NCI-H146 treated with DMSO at 0.1 percent for 48 hours (cell line): ENCODE results near the gene TEX264.
"Not testable (repeated sequence)": the region's sequence is repeated elsewhere in the genome, so short reads cannot be mapped to it uniquely, and the experiment has no call there.

Experiments
- DNase-seq: peaks from one replicate; lab custom pipeline; 2025; ENCODE audit not compliant: unreplicated experiment; lab: John Stamatoyannopoulos, UW

Gene TEX264

DNA sequence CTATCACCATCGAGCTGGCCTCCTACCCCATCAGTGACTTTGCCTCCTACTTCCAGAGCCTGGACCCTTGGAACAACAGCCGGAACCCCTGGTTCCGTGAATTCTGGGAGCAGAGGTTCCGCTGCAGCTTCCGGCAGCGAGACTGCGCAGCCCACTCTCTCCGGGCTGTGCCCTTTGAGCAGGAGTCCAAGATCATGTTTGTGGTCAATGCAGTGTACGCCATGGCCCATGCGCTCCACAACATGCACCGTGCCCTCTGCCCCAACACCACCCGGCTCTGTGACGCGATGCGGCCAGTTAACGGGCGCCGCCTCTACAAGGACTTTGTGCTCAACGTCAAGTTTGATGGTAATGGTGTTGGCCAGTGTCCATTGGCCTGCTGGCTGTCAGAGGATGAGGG, 41.9 kb downstream of the TEX264 start:
- DNase-seq, result no peak

DNA sequence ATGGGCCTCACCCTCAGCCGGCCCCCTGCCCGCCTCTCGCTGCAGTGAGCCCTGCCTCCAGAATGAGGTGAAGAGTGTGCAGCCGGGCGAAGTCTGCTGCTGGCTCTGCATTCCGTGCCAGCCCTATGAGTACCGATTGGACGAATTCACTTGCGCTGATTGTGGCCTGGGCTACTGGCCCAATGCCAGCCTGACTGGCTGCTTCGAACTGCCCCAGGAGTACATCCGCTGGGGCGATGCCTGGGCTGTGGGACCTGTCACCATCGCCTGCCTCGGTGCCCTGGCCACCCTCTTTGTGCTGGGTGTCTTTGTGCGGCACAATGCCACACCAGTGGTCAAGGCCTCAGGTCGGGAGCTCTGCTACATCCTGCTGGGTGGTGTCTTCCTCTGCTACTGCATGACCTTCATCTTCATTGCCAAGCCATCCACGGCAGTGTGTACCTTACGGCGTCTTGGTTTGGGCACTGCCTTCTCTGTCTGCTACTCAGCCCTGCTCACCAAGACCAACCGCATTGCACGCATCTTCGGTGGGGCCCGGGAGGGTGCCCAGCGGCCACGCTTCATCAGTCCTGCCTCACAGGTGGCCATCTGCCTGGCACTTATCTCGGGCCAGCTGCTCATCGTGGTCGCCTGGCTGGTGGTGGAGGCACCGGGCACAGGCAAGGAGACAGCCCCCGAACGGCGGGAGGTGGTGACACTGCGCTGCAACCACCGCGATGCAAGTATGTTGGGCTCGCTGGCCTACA, 44.4 kb downstream of the TEX264 start:
- DNase-seq, result no peak

DNA sequence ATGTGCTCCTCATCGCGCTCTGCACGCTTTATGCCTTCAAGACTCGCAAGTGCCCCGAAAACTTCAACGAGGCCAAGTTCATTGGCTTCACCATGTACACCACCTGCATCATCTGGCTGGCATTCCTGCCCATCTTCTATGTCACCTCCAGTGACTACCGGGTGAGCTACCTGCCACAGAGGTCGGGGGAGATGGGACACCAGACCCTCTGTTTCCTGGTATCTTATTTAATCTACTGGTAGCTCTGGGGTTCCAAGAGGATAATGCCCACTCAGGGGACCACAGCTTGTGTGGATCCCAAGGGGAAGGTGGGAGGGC, 44.9 kb downstream of the TEX264 start:
- DNase-seq, result no peak

DNA sequence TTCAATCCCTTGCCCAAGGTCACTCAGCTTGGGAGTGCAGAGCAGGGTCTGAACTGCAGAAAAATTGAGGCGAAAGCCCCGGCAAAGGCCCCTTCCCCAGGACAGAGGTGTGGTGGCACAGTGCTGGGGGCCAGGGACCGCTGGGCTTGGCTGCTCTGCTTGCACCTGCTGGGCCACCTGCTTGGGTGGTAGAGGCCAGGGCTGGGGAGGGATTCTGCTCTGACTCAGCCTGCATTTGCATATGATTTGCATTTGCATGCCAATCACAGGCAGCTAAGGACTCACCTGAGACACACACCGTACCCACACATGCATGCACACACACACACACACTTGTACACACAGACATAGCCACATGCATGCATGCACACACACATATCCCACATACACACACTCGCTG, 45.8 kb downstream of the TEX264 start:
- no peak for DNase-seq

DNA sequence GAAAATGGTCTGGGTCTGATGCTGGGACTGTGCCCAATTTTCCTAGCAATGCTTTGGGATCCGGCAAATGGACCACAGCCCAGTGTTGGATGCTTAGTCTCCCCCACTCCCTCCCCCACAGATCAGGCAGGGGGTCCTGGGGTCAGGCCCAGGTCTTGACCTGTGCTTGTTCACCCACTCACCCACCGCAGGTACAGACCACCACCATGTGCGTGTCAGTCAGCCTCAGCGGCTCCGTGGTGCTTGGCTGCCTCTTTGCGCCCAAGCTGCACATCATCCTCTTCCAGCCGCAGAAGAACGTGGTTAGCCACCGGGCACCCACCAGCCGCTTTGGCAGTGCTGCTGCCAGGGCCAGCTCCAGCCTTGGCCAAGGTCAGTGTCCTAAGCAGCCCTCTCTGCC, 46.4 kb downstream of the TEX264 start:
- DNase-seq, result no peak

DNA sequence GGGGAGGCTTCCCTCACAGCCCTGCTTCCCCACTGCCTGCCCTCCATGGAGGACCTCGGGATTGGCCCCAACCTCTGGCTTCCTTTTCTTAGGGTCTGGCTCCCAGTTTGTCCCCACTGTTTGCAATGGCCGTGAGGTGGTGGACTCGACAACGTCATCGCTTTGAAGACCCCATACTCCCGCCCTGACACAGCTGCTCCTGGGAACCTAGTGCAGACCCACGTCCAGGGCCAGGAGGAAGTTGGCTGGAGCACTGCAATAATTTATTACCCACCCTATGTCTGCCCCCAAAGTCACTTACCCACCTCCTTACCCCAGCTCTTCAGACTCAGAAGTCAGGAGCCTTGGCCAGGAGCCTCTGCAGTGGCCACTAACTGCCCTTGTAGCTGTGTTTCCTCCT, 46.9 kb downstream of the TEX264 start:
- no peak for DNase-seq

DNA sequence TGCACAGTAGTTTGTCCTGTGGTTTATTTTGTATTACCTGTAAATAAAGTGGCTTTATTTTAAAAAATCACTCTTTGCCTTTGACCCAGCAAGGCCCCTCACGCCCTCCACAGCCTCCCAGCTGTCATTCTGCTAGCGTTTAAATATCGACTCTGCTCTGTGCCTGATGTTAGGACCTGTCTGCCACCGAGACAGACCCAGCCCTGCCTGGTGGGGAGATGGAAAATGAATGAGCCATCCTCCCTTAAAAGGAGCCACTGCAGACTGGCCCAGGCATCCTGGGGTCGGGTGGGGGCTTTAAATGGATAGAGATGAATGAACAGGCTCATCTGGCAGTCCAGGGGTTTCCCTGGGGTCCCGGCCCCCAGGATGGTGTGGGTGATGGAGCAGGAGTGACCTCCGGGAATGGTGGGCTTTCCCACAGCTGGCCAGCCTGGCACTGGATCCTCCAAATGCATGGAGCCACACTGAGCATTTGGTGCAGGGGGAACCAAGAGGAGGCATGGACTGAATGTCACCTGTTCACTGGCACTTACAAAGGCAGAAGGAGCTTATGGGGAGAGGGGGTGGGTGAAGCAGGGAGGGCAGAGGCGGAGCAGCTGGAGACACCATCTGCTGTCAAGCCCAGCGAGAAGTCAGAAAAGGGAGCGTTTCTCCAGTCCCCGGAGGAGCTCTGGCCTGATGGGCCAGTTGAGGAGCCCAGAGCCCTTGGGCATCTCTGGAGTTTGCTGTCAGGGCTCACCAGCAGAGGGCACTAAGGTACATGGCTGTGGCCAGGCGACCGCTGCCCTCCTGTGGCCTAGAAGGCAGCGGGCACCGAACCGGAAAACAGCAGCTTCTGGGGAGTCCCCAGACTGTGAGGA, 47.7 kb downstream of the TEX264 start:
- peak; percentile 6 for DNase-seq

DNA sequence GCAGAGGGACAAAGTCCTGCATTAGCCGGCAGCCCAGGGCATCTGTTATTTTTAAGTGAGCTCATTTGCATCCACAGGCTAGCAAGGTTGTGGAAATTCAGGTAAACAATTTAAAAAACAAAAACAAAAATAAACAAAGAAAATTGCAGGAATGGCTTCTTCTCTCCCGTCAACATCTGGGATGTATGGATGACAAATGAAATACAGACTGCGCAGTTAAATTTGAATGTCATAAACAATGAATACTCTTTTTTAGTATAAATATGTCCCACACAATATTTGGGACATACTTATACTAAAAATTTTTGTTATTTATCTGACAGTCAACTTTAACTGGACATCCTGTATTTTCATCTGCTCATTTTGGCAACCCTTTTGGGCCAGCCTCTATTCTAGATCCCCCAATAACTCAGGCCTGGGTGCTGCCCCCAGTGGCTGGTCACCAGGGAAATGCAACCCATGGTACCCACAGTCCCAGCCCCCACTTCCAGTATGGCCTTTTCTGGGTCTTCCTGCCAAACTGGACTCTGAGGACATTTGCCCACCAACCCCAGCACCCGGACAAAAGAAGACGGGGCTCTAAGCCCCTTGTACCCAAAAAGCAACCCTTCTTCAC, 48.5 kb downstream of the TEX264 start:
- DNase-seq, result no peak

DNA sequence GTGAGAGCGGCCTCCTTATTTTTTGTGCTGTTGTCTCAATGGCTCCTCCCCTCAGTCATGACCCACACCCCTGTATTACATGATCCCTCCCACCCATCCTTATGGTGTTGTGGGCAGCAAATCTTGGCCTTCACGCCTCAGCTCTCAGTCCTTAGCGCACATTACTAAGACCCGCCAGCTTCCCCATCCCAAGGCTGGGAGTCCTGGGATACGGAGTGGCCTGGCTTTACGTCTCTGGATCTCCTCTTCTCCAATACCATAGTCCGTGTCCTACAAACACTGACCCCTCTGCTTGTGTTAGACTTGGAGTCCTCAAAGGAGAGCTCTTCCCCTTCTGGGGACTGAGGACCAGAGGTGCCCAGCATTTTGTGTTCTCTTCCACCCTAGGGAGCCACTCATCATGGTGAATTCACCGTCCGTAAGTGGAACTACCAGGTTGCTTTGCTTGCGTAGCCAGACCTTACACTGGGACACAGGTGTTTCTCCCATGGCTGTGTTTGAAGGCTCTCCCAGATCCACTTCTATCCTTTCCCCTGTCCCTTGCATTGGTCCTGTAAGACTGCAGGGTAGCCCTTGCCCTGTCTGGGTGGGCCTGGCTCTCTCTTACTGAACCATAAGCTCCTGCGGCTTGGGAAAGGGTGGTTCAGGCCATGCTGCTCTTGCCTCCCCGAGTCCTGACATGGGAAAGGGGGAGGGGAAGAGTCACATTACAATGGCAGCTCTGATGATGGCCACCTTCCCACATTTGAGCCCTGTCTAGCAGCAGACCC, 49.4 kb downstream of the TEX264 start:
- DNase-seq, result no peak

DNA sequence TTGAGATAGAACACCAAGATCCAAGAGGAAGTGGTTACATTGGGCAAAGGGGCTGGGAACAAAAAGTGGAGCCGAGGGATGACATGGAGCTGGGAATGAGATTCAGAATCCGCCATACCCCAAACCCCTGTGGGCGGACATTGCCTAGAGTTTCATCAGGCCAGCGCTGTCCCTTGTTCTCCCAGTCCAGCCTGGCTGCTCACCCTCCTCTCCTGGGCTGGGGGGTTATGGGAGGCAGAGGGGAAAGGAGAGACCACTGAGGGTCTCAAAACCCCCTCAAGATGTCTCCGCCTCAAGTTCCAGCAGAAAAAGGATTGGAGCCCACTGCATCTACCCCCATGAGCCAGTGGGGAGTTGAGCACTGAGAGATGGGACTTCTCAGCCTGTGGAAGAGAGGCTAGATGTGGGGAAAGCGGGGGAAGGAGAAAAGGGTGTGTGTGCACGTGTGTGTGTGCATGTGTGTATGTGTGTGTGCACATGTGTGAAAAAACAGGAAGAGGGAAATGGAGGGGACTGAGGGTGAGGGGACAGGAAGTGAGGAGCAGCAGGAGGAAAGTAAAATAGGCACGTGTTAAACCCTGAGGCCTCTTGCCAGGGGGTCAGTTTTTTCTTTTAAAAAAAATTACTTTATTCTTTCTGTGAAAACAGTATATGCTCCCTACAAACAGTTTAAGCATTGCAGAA, 50.2 kb downstream of the TEX264 start:
- DNase-seq, result no peak

DNA sequence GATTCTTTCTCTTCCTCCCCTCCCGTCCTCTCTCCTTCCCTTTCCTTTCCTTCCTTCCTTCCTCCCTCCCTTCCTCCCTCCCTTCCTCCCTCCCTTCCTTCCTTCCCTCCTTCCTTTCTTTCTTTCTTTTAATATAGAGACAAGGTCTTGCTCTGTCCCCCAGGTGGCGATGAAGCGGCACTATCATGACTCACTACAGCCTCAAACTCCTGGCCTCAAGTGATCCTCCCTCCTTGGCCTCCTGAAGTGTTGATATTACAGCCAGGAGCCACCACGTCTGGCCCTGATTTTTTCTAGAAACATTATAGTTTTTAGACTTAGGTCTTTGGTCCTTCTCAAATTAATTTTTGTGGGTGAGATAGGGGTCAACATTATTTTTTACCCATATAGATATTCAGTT, 51.3 kb downstream of the TEX264 start:
- no peak for DNase-seq

DNA sequence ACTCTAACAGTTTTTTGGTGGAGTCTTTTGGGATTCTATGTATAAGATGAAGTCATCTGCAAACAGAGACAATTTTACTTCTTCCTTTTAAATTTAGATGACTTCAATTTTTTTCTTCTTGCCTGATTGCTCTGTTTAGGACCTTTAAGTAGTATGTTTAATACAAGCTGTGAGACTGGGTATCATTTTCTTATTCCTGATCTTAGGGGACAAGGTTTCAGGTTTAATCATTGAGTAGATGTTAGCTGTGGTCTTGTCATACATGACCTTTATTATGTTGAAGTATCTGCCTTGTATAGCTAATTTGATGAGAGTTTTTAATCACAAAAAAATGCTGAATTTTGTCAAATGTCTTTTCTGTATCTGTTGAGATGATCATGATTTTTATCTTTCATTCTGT, 56.4 kb downstream of the TEX264 start:
- no peak for DNase-seq

DNA sequence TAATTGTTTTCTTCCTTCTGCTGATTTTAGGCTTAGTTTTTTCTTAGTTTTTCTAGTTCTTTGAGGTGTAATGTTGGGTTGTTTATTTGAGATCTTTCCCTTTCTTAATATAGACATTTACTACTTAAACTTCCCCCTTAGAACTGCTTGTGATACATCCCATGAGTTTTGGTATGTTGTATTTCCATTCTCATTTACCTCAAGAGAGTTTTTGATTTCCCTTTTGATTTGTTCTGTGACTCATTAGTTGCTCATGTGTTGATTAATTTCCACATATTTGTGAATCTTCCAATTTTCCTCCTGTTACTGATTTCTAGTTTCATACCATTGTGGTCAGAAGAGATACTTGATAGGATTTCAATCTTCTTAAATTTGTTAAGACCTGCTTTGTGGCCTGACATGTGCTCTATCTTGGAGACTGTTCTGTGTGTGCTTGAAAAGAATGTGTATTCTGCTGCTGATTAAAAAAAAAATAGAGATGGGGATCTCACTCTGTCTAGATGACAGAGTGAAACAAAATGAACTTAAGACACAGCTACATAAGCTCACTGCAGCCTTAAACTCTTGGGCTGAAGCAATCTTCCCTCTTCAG, 58.1 kb downstream of the TEX264 start:
- no peak for DNase-seq

DNA sequence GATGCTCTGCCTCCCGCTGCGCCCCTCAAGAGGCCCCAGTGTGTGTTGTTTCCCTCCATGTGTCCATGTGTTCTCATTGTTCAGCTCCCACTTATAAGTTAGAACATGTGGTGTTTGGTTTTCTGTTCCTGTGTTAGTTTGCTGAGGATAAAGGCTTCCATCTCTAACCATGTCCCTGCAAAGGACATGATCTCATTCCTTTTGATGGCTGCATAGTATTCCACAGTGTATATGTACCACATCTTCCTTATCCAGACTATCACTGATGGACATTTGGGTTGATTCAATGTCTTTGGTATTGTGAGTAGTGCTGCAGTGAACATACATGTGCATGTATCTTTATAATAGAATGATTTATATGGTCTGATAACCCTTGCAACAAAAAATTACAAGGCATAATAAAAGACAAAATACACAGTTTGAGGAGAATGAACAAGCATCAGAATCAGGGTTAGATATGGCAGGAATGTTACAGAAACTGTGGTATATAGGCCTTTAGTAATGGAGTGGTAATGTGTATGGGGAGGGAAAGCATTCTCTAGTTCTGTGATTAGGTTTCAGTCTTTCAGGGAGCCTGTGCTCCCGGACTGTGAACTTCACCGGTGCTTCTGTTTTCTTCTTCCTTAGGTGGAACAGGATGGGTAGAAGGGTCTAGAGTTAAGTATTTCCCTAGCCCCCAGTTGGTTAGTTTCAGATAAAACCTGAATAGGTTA, 63.0 kb downstream of the TEX264 start:
- no peak for DNase-seq

DNA sequence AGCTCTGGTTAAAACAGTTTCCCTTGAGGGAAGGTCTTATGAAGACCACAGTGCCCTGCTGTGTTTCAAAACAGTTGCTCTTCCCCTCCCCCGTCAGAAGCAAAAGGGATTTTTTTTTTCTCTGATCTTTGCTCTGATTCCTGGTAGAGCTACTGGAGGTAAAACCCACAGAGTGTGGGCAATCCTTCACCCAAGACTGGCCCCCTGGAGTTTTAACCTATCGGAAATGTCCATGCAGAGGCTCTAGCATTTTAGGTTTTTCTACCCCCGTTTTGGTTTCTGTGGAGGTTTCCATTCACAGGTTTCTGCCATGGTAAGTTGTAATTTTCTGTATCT, 63.5 kb downstream of the TEX264 start:
- DNase-seq, result no peak

DNA sequence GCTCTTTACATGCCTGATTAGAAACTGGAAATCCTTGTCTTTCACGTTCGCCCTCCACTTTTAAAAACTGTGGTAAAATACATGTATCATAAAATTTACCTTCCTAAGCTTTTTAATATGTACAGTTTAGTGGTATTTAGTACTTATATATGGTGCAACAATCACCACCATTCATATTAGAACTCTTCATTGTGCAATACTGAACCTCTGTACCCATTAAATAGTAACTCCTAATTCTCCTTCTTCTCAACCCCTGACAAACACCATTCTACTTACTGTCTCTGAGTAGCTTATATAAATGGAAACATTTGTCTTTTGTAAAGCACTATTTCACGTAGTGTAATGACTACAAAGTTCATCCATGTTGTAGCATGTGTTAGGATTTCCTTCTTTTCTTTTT, 64.0 kb downstream of the TEX264 start:
- DNase-seq, result no peak

DNA sequence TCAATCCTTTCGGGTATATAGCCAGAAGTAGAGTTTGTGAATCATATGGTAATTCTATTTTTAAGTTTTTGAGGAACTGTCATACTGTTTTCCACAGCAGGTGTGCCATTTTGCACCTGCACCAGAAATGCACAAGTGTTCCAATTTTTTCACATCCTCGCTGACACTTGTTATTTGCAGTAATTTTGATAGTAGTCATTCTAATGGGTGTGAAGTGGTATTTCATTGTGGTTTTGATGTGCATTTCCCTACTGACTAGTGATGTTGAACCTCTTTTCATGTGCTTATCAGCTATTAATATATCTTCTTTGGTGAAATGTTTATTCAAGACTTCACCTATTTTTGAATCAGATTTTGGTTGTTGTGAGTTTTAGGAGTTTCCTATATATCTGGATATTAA, 64.9 kb downstream of the TEX264 start:
- DNase-seq, result no peak

DNA sequence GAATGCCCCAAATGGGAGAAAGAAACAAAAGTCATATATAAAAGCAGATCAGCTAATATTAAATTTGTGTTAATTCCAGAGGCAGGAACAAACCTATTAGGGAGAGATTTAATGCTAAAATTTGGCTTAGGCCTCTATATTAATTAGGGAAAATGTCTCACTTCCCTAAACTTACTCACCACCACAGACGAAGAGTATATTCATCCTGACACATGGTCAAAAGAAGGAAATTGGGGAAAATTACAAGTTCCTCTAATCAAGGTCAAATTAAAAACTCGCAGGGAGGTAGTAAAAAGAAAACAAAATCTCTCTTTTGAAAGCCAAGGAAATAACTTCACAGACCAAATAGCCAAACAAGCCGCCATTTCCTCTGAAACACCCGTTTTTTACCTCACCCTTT, 68.1 kb downstream of the TEX264 start:
- DNase-seq, result no peak

DNA sequence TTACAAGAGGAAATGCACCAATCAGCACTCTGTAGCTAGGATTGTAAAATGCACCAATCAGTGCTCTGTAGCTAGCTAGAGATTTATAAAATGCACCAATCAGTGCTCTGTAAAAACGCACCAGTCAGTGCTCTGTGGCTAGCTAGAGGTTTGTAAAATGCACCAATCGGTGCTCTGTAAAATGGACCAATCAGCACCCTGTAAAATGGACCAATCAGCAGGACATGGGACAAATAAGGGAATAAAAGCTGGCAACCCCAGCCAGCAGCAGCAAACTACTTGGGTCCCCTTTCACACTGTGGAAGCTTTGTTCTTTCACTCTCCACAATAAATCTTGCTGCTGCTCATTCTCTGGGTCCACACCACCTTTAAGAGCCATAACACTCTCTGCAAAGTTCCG, 71.3 kb downstream of the TEX264 start:
- not testable (repeated sequence) for DNase-seq

DNA sequence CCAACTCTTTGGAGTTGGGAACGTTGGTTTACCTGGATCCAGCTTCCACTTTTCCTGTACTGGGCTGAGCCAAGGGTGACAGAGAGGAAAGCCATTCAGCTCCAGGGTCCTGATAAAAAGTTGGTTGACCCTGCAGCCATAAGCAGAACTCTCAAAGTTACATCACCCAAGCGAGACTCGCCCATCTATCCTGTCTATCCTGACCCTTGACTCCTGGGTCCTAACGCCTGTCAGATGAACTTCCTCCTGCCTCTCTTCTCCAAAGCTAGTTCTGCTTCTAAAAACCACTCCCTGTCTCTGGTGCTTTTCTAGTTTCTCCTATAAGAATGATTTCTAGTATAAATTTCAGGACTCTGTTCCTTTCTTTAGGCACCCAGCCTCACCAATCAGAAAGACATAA, 71.9 kb downstream of the TEX264 start:
- DNase-seq, result not testable (repeated sequence)
